ENCODE results near the gene PMM2.

PMM2 gene

GRCh38 chr16:8863594-8864424 lies 66.2 kb downstream of the PMM2 start:
- H4K20me1 ChIP-seq = peaks cover 85% of the 10 kb centered on the region
- peak overlapping the region; percentile 83 for H3K4me3 ChIP-seq
- H3K36me3 ChIP-seq = peaks cover 59% of the 10 kb centered on the region
- H3K27ac ChIP-seq = peak overlapping the region; percentile 99
- no peaks in the 10 kb centered on the region for H3K27me3 ChIP-seq
- no peak for TF ChIP-seq Cebpa-rat (IDR thresholded peaks at IDR 0.05)
- peaks cover 76% of the 10 kb centered on the region for H3K4me1 ChIP-seq
- H3K4me2 ChIP-seq = peak overlapping the region; percentile 96
- H3K9ac ChIP-seq = peak overlapping the region; percentile 97
- no peaks in the 10 kb centered on the region for H3K9me3 ChIP-seq

- Histone ChIP-seq H3K4me3 (peak overlapping the region; percentile 83), H3K4me2 (peak overlapping the region; percentile 96), H3K36me3 (peaks cover 51% of the 10 kb centered on the region), H3K27me3 (no peaks in the 10 kb centered on the region), H3K9ac (peak overlapping the region; percentile 97), H3K4me1 (peaks cover 73% of the 10 kb centered on the region), H3K27ac (peak overlapping the region; percentile 99), H4K20me1 (peaks cover 78% of the 10 kb centered on the region), H3K9me3 (no peaks in the 10 kb centered on the region)
- no peak for TF ChIP-seq Cebpa-rat (IDR thresholded peaks at IDR 0.05)
These were observed 67.0 kb downstream of the PMM2 start for GRCh38 chr16:8864480-8865110.

GRCh38 chr16:8865145-8865882 lies 67.7 kb downstream of the PMM2 start:
- Histone ChIP-seq H3K27me3 (no peaks in the 10 kb centered on the region), H3K4me2 (peak overlapping the region; percentile 96)

GRCh38 chr16:8866118-8866883 lies 68.7 kb downstream of the PMM2 start:
- Histone ChIP-seq H3K27me3 (no peaks in the 10 kb centered on the region), H4K20me1 (peaks cover 61% of the 10 kb centered on the region), H3K4me2 (peak overlapping the region; percentile 96), H3K4me3 (peak overlapping the region; percentile 83), H3K36me3 (peaks cover 37% of the 10 kb centered on the region), H3K4me1 (peaks cover 73% of the 10 kb centered on the region), H3K9me3 (no peaks in the 10 kb centered on the region), H3K27ac (peak overlapping the region; percentile 99), H3K9ac (peak overlapping the region; percentile 97)
- no peak for TF ChIP-seq Cebpa-rat (IDR thresholded peaks at IDR 0.05)

More at GRCh38 chr16:8865145-8865882, 67.7 kb downstream of the PMM2 start:
- Histone ChIP-seq H4K20me1 (peaks cover 70% of the 10 kb centered on the region), H3K4me3 (peak overlapping the region; percentile 83), H3K4me1 (peaks cover 73% of the 10 kb centered on the region), H3K27ac (peak overlapping the region; percentile 99), H3K9ac (peak overlapping the region; percentile 97), H3K9me3 (no peaks in the 10 kb centered on the region), H3K36me3 (peaks cover 44% of the 10 kb centered on the region)
- no peak for TF ChIP-seq Cebpa-rat (IDR thresholded peaks at IDR 0.05)

- no peaks in the 10 kb centered on the region for H3K27me3 ChIP-seq
- H3K4me3 ChIP-seq = peak overlapping the region; percentile 83
- peak overlapping the region; percentile 96 for H3K4me2 ChIP-seq
- H3K27ac ChIP-seq = peak overlapping the region; percentile 99
- H3K9ac ChIP-seq = peak overlapping the region; percentile 97
- peaks cover 55% of the 10 kb centered on the region for H4K20me1 ChIP-seq
- peaks cover 31% of the 10 kb centered on the region for H3K36me3 ChIP-seq
- H3K9me3 ChIP-seq = no peaks in the 10 kb centered on the region
- no peak for TF ChIP-seq Cebpa-rat (IDR thresholded peaks at IDR 0.05)
- H3K4me1 ChIP-seq = peaks cover 73% of the 10 kb centered on the region
These were observed 69.2 kb downstream of the PMM2 start for GRCh38 chr16:8866884-8867215.

GRCh38 chr16:8867216-8867931 lies 69.7 kb downstream of the PMM2 start:
- Histone ChIP-seq H3K27ac (peak overlapping the region; percentile 99), H3K4me3 (peak overlapping the region; percentile 83), H3K36me3 (peaks cover 26% of the 10 kb centered on the region), H3K9ac (peak overlapping the region; percentile 97), H3K27me3 (no peaks in the 10 kb centered on the region), H3K4me1 (peaks cover 73% of the 10 kb centered on the region), H3K9me3 (no peaks in the 10 kb centered on the region), H3K4me2 (peak overlapping the region; percentile 96), H4K20me1 (peaks cover 50% of the 10 kb centered on the region)
- no peak for TF ChIP-seq Cebpa-rat (IDR thresholded peaks at IDR 0.05)

GRCh38 chr16:8867932-8868415 lies 70.3 kb downstream of the PMM2 start:
- H3K9ac ChIP-seq = peak overlapping the region; percentile 97
- H3K27ac ChIP-seq = peak overlapping the region; percentile 99
- peaks cover 73% of the 10 kb centered on the region for H3K4me1 ChIP-seq
- peak overlapping the region; percentile 96 for H3K4me2 ChIP-seq
- H3K36me3 ChIP-seq = peaks cover 20% of the 10 kb centered on the region
- no peaks in the 10 kb centered on the region for H3K9me3 ChIP-seq
- peaks cover 44% of the 10 kb centered on the region for H4K20me1 ChIP-seq
- no peak for TF ChIP-seq Cebpa-rat (IDR thresholded peaks at IDR 0.05)
- H3K27me3 ChIP-seq = no peaks in the 10 kb centered on the region
- peak overlapping the region; percentile 83 for H3K4me3 ChIP-seq

- no peaks in the 10 kb centered on the region for H3K9me3 ChIP-seq
- peak within 1 kb of the TSS; percentile 99 for H3K27ac ChIP-seq
- TF ChIP-seq Cebpa-rat (IDR thresholded peaks at IDR 0.05) = no peak
- H3K27me3 ChIP-seq = no peaks in the 10 kb centered on the region
- peak within 1 kb of the TSS; percentile 99 for H3K4me2 ChIP-seq
- peaks cover 72% of the 10 kb centered on the region for H3K4me1 ChIP-seq
- peak within 1 kb of the TSS; percentile 83 for H3K4me3 ChIP-seq
- H3K9ac ChIP-seq = peak within 1 kb of the TSS; percentile 97
- peaks cover 14% of the 10 kb centered on the region for H3K36me3 ChIP-seq
- peaks cover 37% of the 10 kb centered on the region for H4K20me1 ChIP-seq
These were observed 71.0 kb downstream of the PMM2 start, which contains the start of gene CARHSP1 for GRCh38 chr16:8868416-8869211. Gene CARHSP1, minus strand, starts transcription at chr16:8869006. Its CDS starts 9,678 bp downstream, at chr16:8859328.
